Left cardiac atrium (tissue), 4 donors: ENCODE results near the gene ZACN. TPM values are rescaled to one million over a fixed set of nuclear protein-coding genes. Genes with fewer than 3 reads are reported as not detected.

ENCODE experiments used
- ATAC-seq, 2 donors: fragments of 200-7000 bp; cut with Tn5 transposase; one replicate each; pipeline ENCODE4 v1.9.1; 2020; ENCODE audit warnings: mild to moderate bottlenecking in 2 of 2, moderate library complexity in 2 of 2
- DNase-seq: peaks from one replicate; pipeline ENCODE4 v3.0.0-alpha.2; 2020
- intact Hi-C, 2 donors: fragments of 100-400 bp; cut with DNase I; formaldehyde crosslinking; loops; one replicate each; pipeline versions ENCODE4 v1.14.1 to v1.15.1; 2022 to 2023
- total RNA-seq, 2 donors: library from RNA; stranded (reverse); fragmentation: NEBNext Ultra II Directional; extraction: Animal tissue kit (Norgen Biotek cat#: 25700); gene quantifications; one replicate each; pipeline ENCODE4 v1.2.1, GENCODE V29; 2021
- donor health status: DM: no; HTN: yes; CAD: no.
- donor health status: DM: no; HTN: yes; CAD: no; lungs with severe emphysema.
- donor health status: DM: yes; HTN: yes; CAD: no.
- donor health status: Dilated cardiomyopathy.

Gene ZACN
- total RNA-seq, 2 donors from 2014 or later, result not detected

DNA sequence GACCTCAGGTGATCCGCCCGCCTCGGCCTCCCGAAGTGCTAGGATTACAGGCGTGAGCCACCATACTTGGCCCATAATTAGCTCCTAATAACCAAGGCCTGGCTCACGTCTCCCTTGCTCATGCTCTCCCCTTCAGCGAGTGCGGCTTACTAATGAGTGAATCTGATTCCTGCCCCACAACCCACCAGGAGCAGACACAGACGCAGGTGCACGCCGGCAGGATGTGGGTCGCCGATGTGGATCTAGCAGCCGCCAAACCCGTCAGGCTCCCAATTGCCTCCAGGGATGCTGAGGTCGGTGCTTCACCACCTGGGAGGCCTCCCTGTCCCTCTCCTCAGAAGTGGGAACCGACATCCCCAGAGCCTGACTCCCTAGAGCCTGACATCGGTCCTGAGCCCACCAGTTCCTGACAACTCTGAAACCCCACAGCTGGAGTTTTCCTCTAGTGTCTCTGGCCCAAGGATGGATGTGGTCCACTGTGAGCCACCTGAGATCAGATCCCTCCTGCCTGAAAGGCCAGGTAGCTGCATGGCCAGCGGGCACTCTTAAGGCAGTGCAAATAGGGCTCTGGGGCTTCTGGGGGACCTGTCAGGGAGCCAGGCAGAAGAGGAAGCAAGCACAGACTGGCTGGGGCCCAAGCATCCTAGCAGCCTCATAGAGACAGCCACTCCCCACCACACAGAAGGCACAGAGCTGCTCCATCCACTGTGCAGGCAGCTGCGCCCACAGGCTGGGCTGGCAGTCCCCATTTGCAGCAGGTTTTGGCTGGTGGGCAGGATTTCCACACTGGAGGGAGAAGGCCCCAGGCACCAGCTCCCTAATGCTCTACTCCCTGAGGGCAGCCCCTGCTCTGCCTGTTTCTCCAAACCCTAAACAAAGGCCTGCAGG is 13.8 kb downstream of the ZACN start:
- DNase-seq (no peak), ATAC-seq (no peak)
- intact Hi-C loops, result no loop called here

DNA sequence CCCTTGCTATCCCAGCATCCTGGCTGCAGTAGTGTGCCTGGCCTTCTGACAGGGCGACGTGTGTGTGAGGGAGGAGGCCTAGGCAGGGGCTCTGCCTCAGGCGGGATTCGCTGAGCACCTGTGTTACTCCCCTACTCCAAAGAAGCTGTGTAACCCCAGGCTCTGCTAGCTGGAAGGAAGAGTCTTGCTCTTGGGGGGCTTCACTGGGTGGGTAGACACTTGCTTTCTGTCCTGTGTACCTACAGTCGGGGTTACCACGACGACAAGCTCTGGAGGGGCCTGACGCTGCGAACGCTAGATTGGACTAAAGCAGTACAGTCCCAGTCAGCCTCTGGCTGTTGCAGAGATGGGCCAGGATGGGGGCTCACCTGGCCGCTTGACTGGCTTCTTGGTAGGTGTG is 15.1 kb downstream of the ZACN start:
- no peak for ATAC-seq
- intact Hi-C loops, result no loop called here
- DNase-seq, result no peak

DNA sequence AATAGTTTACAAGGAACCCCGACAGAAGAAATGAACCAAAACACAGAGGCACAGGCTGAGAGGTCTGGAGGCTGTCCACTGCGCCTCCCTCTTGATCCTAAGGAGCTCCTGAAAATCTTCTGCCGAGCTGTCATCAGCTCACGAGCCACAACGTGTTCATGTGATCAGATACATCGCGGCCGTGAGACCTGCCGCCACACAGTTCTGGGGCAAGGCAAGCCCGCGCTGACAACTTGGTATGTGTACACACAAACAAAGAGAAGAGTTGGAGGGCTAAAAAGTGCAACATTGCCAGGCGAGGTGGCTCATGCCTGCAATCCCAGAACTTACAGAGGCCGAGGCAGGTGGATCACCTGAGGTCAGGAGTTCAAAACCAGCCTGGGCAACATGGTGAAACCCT is 17.0 kb downstream of the ZACN start:
- intact Hi-C loops, result no loop called here
- no peak for ATAC-seq
- DNase-seq, result no peak

DNA sequence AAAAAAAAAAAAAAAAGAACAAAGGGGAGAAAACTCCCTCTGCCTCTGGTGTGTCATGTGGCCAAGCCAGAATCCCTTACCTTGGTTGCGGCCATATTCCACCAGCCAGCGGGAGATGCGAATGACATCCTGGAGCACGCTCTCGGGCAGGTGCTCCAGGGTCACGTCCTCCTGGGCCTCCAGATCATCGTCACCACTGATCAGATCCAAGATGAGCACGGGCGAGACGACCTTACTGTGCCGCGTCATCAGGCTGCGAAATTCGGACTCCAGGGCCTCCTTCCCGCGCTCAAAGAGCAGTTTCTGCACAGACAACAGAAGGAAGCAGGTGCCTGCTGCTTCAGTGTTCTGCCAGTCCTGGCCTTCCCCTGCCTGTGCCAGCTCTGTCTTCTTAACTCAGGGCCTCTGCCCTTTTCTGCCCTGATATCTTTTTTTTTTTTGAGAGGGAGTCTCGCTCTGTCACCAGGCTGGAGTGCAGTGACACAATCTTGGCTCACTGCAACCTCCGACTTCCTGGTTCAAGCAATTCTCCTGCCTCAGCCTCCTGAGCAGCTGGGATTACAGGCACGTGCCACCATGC is 18.8 kb downstream of the ZACN start:
- intact Hi-C loops, result no loop called here
- DNase-seq (no peak), ATAC-seq (no peak)

DNA sequence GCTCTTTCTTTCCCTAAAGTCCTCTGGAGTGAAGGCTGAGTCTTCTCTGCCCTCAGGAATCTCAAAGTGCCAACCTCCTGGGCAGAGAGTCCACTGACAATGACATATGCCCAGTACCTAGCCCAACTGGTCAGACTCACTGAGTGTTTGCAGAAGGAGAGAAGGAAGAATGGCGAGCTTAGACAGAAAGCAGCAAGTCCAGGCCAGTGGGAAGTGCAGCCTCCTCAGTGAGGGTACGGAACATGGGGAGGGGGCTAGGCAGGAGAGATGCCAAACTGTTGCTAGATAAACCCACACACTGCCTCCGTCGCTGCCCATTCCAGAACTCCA is 23.9 kb downstream of the ZACN start:
- no peak for ATAC-seq
- no peak for DNase-seq
- intact Hi-C loops, result no loop called here

DNA sequence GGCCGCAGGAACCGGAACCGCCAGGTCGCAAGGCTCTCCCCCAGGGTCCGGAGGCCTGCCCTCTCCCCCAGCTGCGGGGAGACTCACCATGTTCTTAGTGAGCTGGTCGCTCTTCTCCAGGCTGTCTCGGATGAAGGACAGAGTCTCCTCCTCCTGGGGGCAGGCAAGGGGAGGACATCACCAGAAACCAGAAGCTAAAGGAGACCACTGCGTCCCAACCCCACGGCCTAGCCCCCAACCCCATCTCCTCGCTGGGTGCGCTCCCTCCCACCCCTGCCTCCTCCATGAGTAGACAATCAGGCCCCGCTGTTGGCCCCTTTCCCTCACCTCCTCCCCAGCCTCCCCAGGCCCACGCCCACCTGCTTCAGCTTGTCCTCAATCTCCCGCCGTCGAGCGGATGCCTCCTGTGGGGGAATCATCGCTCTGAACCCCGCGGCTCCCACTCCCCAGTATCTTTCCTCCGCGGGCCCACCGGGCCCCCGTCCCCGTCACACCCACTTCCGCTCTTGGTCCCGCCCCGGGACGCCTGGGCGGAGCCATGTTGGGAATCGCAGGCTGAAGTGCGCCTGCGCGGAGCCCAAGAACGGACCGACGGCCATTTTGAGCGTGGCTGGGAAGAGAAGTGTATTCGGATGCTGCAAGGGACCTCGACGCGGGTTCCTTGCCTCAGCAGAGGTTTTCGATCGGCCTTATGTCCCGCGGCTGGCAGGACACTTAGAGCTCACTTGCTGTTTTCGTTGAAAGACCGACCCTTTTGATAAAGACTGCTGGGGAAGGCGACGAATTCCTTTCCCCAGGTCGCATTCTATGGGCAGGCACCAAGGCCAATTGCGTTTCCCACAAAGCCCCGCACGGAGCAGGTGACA is 24.5 kb downstream of the ZACN start, which contains the start of gene EXOC7:
TSS of gene EXOC7 (minus strand) at position 514 of the 866 bp plus-strand sequence. CDS start at position 419, 95 bp downstream.
- intact Hi-C loops, result no loop called here
- ATAC-seq (peak; percentile 99), DNase-seq (peak; percentile 92)

DNA sequence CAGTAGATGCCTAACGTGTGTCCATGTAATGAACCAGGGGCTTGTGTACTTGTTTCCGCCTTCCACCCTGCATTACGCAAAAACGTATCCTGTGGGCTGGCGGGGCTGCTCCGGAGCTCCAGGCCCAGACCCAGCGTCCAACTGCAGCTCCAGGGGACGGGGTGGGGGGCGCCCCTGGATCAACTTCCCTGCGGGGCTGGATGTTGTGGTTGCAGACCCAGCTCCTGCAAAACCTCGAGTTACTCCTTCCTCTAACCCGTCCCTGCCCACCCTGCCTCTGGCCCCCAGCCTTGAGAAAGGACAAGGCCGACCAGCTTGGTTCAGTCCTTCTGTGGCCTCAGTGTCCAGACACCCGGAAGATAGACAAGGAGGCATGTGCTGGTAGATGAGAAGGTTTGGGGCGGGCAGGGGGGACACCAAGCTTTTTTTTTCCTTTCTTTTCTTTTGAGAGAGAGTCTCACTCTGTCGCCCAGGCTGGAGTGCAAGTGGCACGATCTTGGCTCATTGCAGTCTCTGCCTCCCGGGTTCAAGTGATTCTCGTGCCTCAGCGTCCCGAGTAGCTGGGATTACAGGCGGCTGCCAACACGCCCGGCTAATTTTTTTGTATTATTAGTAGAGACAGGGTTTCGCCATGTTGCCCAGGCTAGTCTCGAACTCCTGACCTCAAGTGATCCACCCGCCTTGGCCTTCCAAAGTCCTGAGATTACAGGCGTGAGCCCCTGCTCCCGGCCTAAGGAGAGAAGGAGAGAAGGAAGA is 25.3 kb downstream of the ZACN start:
- ATAC-seq (peak; percentile 6 to 20), DNase-seq (no peak)
- intact Hi-C loops, result no loop called here

DNA sequence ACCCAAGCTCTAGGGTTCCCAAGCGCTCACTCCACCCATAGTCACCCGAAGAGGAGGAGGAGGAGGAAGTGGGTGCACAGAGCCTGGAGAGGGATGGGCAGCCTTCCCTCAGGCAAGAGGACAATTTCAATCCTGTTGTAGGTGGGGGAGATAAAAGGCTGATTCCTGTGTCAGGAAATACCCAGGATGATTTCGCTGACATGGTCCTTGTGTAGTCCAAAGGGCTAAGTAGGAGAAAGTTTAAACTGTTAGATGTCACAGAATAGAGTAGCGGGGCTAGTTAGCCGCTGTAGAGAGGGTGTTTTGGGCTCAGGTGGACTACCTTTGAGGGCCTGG is 25.9 kb downstream of the ZACN start:
- ATAC-seq, result no peak
- intact Hi-C loops, result no loop called here

DNA sequence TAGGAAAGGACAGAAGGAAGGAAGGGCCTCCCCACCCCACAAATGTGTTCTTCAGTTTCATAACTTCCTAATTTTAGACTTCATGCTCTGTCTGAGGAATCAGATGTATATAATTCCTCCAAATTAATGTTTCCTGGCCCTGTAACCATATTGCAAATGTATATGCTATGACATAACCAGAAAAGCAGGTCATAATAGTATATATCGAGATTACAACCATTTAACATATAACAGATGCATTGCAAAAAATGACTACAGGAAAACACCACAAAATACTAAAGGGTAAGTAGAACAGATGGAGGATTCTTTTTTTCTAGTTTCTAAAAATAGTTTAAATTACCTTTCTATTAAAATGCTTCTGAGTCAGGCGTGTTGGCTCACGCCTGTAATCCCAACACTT is 27.7 kb downstream of the ZACN start:
- intact Hi-C loops, result no loop called here
- ATAC-seq (no peak), DNase-seq (no peak)

More for the DNA sequence above, 25.9 kb downstream of the ZACN start:
- no peak for DNase-seq

DNA sequence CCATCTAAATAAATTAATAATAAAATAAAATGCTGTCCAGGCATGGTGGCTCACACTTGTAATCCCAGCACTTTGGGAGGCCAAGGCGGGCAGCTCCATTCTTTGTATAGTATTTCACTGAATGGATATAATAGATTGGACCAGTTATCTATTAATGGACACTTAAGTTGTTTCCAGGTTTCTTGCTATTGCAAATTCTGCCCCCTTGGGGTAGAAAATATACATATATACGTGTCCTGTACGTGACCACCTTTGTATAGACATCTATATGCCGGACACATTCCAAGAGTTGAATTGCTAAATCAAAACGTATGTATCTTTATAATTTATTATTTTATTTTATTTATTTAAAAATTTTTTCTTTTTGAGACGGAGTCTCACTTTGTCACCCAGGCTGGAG is 28.5 kb downstream of the ZACN start:
- ATAC-seq (no peak), DNase-seq (no peak)
- intact Hi-C loops, result no loop called here

DNA sequence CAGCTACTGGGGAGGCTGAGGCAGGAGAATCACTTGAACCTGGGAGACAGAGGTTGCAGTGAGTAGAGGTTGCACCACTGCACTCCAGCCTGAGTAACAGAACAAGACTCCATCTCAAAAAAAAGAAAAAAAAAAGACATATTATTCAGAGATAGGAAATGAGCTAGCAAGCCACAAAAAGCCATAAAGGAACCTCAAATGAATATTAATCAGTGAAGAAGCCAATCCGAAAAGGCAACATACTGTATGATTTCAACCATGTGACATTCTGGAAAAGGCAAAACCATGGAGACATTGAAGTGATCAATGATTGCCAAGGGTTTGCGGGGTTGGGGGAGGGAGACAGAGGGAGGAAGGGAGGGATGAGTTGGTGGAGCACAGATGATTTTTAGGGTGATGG is 33.0 kb downstream of the ZACN start:
- intact Hi-C loops, result no loop called here
- DNase-seq, result no peak
- ATAC-seq, result no peak

DNA sequence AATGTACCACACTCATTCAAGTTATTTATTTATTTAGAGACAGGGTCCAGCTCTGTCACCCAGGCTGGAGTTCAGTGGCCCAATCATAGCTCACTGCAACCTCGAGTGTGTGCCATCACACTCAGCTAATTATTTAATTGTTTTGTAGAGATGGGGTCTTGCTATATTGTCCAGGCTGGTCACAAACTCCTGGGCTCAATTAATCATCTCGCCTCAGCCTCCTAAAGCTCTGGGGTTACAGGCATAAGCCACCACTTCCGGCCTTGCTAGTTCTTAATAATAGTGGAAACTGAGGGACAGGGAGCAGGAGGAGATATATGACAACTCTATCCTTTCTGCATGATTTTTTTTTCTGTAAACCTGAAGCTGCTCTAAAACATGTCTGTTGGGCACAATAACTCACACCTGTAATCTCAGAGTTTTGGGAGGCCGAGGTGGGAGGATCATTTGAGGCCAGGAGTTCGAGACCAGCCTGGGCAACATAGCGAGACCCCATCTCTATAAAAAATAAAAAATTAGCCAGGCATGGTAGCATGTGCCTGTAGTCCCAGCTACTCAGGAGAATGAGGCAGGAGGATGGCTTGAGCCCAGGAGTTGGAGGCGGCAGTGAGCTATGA is 36.3 kb downstream of the ZACN start:
- no peak for ATAC-seq
- DNase-seq, result no peak
- intact Hi-C loops, result no loop called here

DNA sequence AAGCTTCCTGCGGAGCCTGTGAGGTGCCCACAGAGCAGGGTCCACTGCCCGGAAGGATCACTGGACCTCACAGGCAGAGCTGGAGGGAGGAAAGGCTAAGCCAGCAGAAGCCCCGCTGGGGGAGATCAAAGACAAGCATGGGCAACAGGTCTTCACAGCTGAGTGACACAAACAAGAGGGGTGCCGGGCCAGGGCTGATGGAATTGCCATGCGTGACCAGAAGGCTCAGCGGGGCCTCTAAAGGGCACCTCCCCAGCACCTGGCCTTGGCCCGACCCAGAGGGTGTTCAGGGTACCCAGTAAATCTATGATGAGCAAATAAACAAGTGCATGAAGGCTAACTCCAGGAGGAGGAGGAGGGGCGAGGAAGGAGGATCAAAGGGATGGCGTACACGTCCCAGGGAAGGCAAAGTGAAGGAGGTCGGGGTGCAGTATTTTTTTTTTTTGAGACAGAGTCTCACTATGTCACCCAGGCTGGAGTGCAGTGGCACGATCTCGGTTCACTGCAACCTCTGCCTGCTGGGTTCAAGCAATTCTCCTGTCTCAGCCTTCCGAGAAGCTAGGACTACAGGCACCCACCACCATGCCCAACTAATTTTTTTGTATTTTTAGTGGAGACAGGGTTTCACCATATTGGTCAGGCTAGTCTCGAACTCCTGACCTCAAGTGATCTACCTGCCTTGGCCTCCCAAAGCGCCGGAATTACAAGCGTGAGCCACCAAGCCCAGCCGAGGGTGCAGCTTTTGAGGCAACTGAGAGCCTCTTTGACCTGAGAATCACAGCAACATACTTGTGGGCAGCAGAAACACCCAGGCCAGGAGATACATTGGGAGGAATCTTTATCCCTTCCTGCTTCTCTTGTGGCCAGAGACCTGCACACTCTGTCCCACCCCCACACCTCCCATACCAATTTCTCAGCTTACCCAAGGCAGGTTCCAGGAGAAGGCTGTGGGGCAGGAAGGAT is 40.7 kb downstream of the ZACN start:
- ATAC-seq, result no peak
- no peak for DNase-seq
- intact Hi-C loops, result loop anchor here (5.0 kb wide), 3 partner anchors 63 to 178 kb away; no protein-coding TSS in a partner anchor

DNA sequence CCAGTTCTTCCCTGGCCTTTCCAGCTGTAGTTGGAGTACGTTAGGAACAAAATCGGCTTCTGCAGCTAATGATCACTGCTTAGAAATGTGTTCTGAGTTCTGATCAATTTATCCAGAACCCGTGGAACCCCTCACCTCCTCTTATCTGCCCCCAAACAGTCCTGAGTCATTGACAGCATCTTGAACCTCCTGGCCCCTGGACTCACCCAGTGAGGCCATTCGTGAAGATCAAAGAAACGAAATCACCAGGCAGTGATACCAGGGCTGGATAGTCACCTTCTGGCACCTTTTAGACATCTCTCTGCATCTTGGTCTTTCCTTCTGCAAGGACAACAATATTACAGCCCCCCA is 41.7 kb downstream of the ZACN start:
- no peak for DNase-seq
- ATAC-seq, result no peak
- intact Hi-C loops, result loop anchor here (1.0 to 5.0 kb wide), 4 partner anchors 62 to 177 kb away; no protein-coding TSS in a partner anchor

DNA sequence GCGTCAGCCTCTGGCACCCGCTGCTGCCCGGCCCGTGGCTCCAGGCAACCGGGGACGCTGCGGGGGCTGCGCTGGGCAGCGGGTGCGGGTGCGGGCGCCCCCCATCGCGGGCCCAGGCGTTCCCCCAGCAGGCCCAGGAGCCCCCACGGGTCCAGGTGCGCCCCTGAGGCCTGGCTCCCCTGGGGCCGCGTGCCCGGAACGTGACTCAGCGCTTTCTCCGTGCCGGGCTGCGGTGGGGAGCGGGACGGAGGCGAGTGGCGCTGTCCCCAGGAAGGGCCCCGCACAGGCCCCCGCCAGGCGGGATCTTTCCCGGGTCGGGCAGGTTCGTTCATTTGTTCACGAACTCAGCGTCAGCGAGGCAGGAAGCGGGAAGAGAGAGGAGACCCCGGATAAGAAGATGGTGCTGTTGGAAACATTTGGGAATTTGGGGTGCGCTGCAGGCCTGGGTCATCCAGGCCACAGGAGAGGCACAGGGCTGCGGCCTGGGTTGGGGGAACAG is 43.0 kb downstream of the ZACN start:
- peak; percentile 63 to 66 for ATAC-seq
- intact Hi-C loops, result loop anchor here (1.0 to 5.0 kb wide), 4 partner anchors 60 to 175 kb away; no protein-coding TSS in a partner anchor
- DNase-seq, result no peak

DNA sequence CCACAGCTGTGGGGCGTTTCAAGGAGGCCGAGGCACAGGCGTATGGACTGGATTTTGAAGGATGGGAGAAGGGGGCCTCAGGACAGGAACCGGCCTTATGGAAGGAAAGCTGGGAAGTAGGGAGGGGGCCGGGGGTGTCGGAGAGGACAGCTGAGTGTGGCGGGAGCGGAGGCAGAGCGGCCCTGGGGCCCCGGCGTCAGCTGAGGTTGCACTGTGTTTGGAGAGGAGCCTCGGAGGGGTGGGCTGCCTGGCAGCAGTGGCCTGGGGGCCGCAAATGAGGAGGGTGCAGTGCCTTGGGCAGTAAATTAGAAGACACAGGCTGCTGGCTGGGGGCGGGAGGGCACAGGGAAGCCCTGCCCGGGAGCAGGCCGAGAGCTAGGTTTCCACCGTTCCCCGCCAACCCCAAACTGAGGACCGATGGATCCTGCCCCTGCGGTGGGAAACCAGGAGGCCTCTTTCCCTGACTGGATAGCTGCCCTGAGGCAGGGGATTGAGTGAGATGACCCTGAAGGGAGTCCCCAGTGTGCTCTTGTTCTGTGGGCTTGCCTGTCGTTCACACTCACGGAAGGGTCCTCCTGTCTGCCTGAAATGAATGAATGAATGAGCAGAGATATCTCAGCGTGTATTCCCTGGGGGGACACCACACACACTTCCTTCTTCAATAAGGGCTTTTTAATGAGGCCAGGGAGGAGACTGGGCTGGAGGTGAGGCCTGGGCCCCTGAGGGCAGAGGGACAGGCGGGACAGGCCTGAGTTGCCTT is 43.6 kb downstream of the ZACN start:
- no peak for DNase-seq
- no peak for ATAC-seq
- intact Hi-C loops, result loop anchor here (5.0 kb wide), 3 partner anchors 60 to 175 kb away; no protein-coding TSS in a partner anchor

DNA sequence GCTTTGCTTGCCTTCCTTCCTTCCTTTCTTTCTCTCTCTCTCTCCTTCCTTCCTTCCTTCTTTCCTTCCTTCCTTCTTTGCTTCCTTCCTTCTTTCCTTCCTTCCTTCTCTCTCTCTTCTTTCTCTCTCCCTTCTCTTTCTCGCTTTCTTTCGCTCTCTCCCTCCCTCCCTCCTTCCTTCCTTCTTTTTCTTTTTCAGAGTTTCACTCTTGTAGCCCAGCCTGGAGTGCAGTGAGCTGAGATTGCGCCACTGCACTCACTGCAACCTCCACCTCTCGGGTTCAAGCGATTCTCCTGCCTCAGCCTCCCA is 44.2 kb downstream of the ZACN start:
- DNase-seq (no peak), ATAC-seq (no peak)
- intact Hi-C loops, result loop anchor here (5.0 kb wide), 3 partner anchors 59 to 174 kb away; no protein-coding TSS in a partner anchor
